Measurements from ENCODE around the gene CDC16. TPM values are rescaled to one million over a fixed set of nuclear protein-coding genes. Genes with fewer than 3 reads are reported as not detected.
A peak's percentile ranks its signal among the peaks of the same experiment; 100 is the strongest.

Gene CDC16
- total and polyA plus RNA-seq, 2 donors (not counting 1 experiment from before 2014, with no cell fraction given): 94.8 to 127 TPM

DNA sequence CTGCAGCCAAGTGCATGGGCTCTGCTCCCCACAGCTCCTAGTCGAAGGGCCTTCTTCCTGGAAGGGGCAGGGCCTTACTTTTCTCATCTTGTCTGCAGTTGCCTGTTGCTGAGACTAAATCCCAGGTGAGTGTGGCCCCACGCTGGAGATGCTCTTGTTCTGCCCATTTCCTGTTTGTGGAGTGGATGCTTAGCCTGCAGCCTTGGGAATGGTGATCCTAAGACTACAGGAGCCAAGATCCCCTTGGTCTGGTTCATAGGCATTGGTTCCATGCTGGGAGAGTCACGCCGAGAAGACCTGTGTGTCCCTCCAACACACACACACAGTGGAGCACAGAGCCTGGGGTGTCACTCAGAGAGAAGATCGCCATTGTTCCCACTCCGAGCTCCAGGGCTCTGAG is 32.1 kb upstream of the CDC16 start:
- H3K4me1 Mint-ChIP-seq: no peaks in the 10 kb centered on the region
- H3K9ac ChIP-seq (ENCODE audit: low read length): no peak overlapping the region
- peaks cover 0 to 5% (median 1%) of the 10 kb centered on the region in 4 experiments for H3K27me3 ChIP-seq (replicated peaks in 1 of 4; ENCODE audit: control extremely low read depth in 1 of 4, control insufficient read depth in 3 of 4, insufficient read depth in 4 of 4, low read length in 3 of 4)
- no peak overlapping the region for H2AFZ ChIP-seq (ENCODE audit: insufficient read depth, low read depth, low read length, poor library complexity, severe bottlenecking)
- H3K4me2 ChIP-seq (replicated peaks; ENCODE audit: low read depth, low read length, poor library complexity, severe bottlenecking): no peak overlapping the region
- H3K4me3 Mint-ChIP-seq: no peak overlapping the region
- H3K4me3 ChIP-seq (ENCODE audit: control extremely low read depth in 1 of 5, extremely low read depth in 1 of 5, insufficient read depth in 1 of 5, low read depth in 2 of 5, low read length in 4 of 5): no peak overlapping the region
- ChIA-PET CTCF (no interaction called here), POLR2A (no interaction called here)
- no peaks in the 10 kb centered on the region for H4K20me1 ChIP-seq (ENCODE audit: control insufficient read depth, insufficient read depth, low read length, poor library complexity, severe bottlenecking)
- intact Hi-C loops (cut with micrococcal nuclease): no loop called here
- TF ChIP-seq, protein P1, sequence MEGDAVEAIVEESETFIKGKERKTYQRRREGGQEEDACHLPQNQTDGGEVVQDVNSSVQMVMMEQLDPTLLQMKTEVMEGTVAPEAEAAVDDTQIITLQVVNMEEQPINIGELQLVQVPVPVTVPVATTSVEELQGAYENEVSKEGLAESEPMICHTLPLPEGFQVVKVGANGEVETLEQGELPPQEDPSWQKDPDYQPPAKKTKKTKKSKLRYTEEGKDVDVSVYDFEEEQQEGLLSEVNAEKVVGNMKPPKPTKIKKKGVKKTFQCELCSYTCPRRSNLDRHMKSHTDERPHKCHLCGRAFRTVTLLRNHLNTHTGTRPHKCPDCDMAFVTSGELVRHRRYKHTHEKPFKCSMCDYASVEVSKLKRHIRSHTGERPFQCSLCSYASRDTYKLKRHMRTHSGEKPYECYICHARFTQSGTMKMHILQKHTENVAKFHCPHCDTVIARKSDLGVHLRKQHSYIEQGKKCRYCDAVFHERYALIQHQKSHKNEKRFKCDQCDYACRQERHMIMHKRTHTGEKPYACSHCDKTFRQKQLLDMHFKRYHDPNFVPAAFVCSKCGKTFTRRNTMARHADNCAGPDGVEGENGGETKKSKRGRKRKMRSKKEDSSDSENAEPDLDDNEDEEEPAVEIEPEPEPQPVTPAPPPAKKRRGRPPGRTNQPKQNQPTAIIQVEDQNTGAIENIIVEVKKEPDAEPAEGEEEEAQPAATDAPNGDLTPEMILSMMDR (IDR thresholded peaks at IDR 0.05): no peak
- no peak for TF ChIP-seq EZH2 (IDR thresholded peaks at IDR 0.05; ENCODE audit: borderline replicate concordance, insufficient read depth, low read depth, low read length, poor library complexity, severe bottlenecking)
- peaks cover 0 to 17% (median 0%) of the 10 kb centered on the region in 3 donors for H3K9me3 ChIP-seq (ENCODE audit: control extremely low read depth in 1 of 3, control insufficient read depth in 2 of 3, insufficient read depth in 1 of 3, low read length in 2 of 3)
- DNase-seq (no peak), ATAC-seq (ENCODE audit: low read depth) (no peak)
- no peak overlapping the region for H3K27ac ChIP-seq (ENCODE audit: low read length in 2 of 2)
- no peaks in the 10 kb centered on the region for H3K4me1 ChIP-seq (ENCODE audit: control insufficient read depth in 2 of 2, insufficient read depth in 2 of 2, low read length in 2 of 2)
- no peaks in the 10 kb centered on the region for H3K79me2 ChIP-seq (ENCODE audit: control insufficient read depth, insufficient read depth, low read length)
- WGBS (ENCODE audit: insufficient coverage): 88% methylated on average over 6 of the region's 6 CpGs
- H3K36me3 ChIP-seq (replicated peaks in 1 of 2; ENCODE audit: control extremely low read depth in 1 of 2, control insufficient read depth in 1 of 2, extremely low read depth in 1 of 2, insufficient read depth in 2 of 2, low read length in 1 of 2): no peaks in the 10 kb centered on the region
- H3K27me3 Mint-ChIP-seq: peaks cover 5% of the 10 kb centered on the region
- H3K27ac Mint-ChIP-seq: peak overlapping the region; percentile 11
- no peaks in the 10 kb centered on the region for H3K9me3 Mint-ChIP-seq (ENCODE audit: insufficient read depth)

DNA sequence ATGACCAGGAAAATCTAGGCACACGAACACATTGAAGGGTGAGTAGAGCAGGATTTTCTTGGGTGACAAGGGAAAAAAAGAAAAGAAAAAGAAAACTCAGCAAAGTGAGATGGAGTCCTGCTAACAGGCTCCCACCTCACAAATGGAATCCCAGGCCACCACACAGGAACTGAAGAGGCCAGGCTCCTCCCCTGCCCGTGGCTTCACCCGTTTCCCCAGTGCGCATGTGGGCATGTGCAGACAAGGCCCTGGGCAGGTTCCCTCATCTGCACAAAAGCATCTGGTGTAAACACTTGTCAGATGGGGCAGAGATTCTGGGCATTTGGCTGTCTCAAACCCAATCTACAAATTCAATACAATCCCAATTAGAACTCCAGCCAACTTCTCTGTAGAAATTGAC is 31.2 kb upstream of the CDC16 start:
- Histone ChIP-seq H3K79me2 (ENCODE audit: control insufficient read depth, insufficient read depth, low read length) (no peaks in the 10 kb centered on the region), H3K36me3 (replicated peaks in 1 of 2; ENCODE audit: control extremely low read depth in 1 of 2, control insufficient read depth in 1 of 2, extremely low read depth in 1 of 2, insufficient read depth in 2 of 2, low read length in 1 of 2) (no peaks in the 10 kb centered on the region), H3K4me1 (ENCODE audit: control insufficient read depth in 2 of 2, insufficient read depth in 2 of 2, low read length in 2 of 2) (no peaks in the 10 kb centered on the region), H3K9ac (ENCODE audit: low read length) (no peak overlapping the region), H3K4me3 (ENCODE audit: control extremely low read depth in 1 of 5, extremely low read depth in 1 of 5, insufficient read depth in 1 of 5, low read depth in 2 of 5, low read length in 4 of 5) (no peak overlapping the region), H4K20me1 (ENCODE audit: control insufficient read depth, insufficient read depth, low read length, poor library complexity, severe bottlenecking) (no peaks in the 10 kb centered on the region), H2AFZ (ENCODE audit: insufficient read depth, low read depth, low read length, poor library complexity, severe bottlenecking) (no peak overlapping the region), H3K27me3 (replicated peaks in 1 of 4; ENCODE audit: control extremely low read depth in 1 of 4, control insufficient read depth in 3 of 4, insufficient read depth in 4 of 4, low read length in 3 of 4) (peaks cover 0 to 5% (median 1%) of the 10 kb centered on the region in 4 experiments), H3K9me3 (ENCODE audit: control extremely low read depth in 1 of 3, control insufficient read depth in 2 of 3, insufficient read depth in 1 of 3, low read length in 2 of 3) (peaks cover 0 to 16% (median 0%) of the 10 kb centered on the region in 3 donors), H3K4me2 (replicated peaks; ENCODE audit: low read depth, low read length, poor library complexity, severe bottlenecking) (no peak overlapping the region), H3K27ac (ENCODE audit: low read length in 2 of 2) (no peak overlapping the region)
- H3K4me3 Mint-ChIP-seq: no peak overlapping the region
- ChIA-PET POLR2A (no interaction called here), CTCF (interaction anchor here (1.2 kb wide), 1 partner anchor 9 kb away, joined by 3 read pairs; no protein-coding TSS in a partner anchor)
- intact Hi-C loops (cut with micrococcal nuclease): no loop called here
- WGBS (ENCODE audit: insufficient coverage): 54% methylated on average over 4 of the region's 4 CpGs
- DNase-seq (no peak), ATAC-seq (ENCODE audit: low read depth) (no peak)
- no peak overlapping the region for H3K27ac Mint-ChIP-seq
- H3K4me1 Mint-ChIP-seq: no peaks in the 10 kb centered on the region
- peaks cover 5% of the 10 kb centered on the region for H3K27me3 Mint-ChIP-seq
- TF ChIP-seq EZH2 (IDR thresholded peaks at IDR 0.05; ENCODE audit: borderline replicate concordance, insufficient read depth, low read depth, low read length, poor library complexity, severe bottlenecking): no peak
- TF ChIP-seq, protein P1 (IDR thresholded peaks at IDR 0.05): no peak
- H3K9me3 Mint-ChIP-seq (ENCODE audit: insufficient read depth): no peaks in the 10 kb centered on the region

Data from B cell (primary cell).